GM18526 (cell line): ENCODE data around the gene SDCBP2.

Source experiments
- POLR2A ChIP-seq: IDR thresholded peaks from 3 replicates; pipeline ENCODE4 v1.6.1; 2011; ENCODE audit not compliant: insufficient read length; ENCODE audit errors: extremely low read depth

The SDCBP2 gene

DNA sequence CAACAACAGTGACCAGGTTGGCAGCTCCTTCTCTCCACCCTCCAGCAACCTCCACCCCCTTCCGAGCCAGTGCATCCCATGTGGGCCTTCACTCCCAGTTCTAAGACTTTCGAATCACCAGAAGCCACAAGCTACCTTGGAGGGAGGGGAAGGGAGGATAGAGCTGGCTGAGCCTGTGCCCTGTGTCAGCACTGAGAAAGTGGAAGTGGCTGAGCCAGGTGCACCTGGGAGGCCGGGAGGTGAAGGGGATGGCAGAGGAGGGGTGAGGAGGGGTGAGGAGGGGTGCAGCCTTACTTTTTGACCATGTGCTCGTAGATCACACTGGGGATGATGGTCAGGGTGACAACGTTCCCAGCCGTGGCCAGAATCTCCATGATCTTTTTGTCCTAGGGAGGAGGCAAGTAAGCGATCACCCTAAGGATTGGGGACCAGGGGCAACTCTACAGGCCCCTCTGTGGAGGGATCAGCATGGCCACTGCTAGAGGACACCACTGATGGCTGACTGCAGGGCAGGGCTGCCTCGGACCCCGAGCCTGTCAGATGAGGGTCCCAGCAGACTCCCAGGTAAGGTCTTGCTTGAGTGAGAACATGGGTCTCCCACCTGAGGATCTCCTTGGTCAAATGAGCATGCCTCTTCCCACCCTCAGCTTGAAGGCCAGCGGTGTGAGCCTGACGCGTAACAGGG lies 18.3 kb downstream of the SDCBP2 start:
- TF ChIP-seq POLR2A: no peak

DNA sequence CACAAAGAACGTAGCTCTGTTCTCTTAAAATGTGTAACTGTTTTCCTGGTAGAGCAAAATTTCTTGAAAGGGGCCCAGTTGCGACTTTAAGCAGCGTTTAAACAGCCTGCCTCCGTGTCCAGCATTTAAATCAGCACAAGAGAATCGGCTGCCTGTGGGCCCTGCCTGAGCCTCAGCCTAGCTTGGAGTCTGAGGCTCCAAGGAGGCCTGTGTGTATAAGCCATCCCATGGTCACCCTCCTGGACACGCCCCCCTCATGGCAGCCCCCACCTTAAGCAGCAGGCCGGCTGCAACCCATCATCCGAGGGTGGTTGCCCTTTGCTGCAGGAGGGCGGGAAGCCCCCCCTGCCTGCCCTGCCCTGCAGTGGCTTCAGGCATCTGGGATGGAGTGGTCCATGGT lies 18.9 kb downstream of the SDCBP2 start:
- TF ChIP-seq POLR2A: no peak

DNA sequence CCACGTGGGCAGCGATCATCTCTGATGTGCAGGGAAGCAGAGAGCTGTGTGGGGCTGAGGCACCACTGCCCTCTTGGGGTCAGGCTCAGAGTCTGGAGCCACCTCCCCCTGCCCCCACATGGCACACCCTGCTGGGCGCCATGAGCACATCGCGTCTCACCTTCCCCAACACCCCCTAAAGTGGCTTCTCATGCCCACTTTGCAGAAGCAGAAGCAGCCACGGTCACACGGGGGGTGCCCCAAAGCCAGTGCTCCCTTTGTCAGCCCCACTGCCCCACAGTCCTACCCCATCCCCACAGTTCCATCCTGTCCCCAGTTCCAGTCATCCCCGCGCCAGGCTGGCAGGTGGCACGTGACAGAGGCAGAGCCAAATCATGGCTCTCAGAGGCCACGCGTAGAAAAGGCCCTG lies 19.5 kb downstream of the SDCBP2 start:
- TF ChIP-seq POLR2A: no peak

DNA sequence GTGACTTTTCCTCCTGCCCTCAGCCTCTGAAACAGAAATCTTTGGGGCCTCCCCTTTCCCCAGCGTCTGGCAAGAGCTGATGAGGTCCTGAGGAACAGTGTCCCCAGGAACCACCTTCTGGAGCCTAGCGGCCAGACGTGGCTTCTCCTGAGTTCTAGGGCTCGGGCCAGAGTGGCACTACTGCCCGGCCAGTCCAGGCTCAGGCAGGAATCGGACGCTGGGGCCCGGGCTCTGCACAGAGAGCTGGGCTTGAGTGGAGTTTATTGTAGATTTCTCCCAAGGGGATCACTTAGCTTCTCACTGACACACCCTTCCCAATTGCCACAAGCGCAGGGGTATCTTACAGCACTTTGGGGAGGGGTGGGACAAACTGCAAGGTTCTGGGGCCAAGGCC lies 20.2 kb downstream of the SDCBP2 start:
- no peak for TF ChIP-seq POLR2A

- TF ChIP-seq POLR2A: no peak
These were observed 20.8 kb downstream of the SDCBP2 start for GRCh38 chr20:1308067-1308701.

- no peak for TF ChIP-seq POLR2A
These were observed 21.4 kb downstream of the SDCBP2 start for GRCh38 chr20:1307571-1307971.

GRCh38 chr20:1307171-1307570 lies 21.8 kb downstream of the SDCBP2 start:
- no peak for TF ChIP-seq POLR2A

- TF ChIP-seq POLR2A: no peak
These were observed 22.4 kb downstream of the SDCBP2 start for GRCh38 chr20:1306316-1307135.

- no peak for TF ChIP-seq POLR2A
These were observed 23.2 kb downstream of the SDCBP2 start for GRCh38 chr20:1305712-1306111.

DNA sequence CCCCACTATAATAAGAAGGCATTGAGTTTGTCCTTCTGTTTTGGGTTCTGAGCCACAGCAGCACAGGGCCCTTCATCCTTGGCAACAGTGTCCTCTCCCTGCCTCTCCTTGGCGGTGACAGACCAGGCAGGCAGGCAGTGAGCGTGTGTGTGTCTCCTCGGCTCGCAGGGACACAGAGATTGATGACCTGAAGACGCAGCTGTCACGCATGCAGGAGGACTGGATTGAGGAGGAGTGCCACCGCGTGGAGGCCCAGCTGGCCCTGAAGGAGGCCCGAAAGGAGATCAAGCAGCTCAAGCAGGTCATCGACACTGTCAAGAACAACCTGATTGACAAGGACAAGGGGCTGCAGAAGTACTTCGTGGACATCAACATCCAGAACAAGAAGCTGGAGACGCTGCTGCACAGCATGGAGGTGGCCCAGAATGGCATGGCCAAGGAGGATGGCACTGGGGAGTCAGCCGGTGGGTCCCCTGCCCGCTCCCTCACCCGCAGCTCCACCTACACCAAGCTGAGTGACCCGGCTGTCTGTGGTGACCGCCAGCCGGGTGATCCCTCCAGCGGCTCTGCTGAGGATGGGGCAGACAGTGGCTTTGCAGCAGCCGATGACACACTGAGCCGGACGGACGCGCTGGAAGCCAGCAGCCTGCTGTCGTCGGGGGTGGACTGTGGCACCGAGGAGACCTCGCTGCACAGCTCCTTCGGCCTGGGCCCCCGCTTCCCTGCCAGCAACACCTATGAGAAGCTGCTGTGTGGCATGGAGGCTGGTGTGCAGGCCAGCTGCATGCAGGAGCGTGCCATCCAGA lies 24.0 kb downstream of the SDCBP2 start:
- TF ChIP-seq POLR2A: no peak

- no peak for TF ChIP-seq POLR2A
These were observed 26.0 kb downstream of the SDCBP2 start for GRCh38 chr20:1302685-1303541.

DNA sequence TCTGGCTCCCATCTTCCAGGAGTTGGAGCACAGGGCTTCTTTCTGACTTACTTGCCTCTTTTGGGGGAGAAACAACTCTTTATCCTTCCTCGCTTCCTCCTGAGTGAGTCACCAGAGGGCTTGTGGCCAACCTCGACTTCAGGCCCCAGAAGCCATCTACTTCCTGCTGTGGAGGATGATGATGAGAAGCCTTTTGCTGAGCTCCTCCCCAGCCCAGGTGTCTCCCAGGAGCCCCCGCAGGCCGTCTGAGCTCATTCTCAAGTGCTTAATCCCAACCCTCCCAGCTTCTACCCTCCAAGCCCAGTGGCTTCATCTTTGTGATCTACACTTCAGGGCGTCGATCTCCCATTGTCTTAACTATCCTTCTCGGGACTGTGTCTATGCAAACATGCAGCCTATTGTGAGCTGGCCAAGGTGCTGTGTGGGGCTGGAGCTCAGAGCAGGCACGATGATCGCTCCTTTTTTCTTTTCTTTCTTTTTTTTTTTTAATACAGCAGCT lies 27.9 kb downstream of the SDCBP2 start:
- TF ChIP-seq POLR2A: no peak

DNA sequence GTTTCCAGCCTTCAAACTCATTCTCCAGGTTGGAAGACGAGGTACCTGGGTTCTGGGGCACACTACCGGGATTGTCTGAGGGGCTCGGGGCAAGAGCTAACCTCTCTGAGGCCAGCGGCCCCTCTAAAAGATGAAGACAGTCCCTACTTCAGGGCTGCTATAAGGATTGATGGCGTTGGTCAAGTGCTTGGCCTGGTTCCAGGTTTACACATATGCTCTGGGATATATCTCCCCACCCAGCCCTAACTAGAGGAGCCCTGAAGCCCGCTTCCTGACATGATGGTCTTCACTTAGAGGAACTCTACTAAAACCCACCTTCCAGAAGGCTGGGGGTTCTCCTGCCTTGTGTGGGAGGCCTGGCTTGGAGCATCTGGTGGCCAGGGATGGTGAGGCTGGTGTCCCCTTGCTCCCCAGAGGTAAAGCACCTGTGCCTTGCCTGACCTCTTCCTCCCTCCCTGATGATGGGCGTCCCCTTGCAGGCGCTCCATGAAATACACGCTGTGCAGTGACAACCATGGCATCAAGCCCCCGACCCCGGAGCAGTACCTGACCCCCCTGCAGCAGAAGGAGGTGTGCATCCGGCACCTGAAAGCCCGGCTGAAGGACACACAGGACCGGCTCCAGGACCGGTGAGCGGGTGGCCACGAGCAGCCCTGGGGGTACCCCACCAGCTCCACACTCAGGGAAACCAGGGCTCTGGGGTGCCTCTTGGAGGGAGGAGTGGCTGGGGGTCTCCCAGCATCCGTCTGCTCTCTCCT lies 28.7 kb downstream of the SDCBP2 start:
- TF ChIP-seq POLR2A: no peak

GRCh38 chr20:1299522-1299921 lies 29.4 kb downstream of the SDCBP2 start:
- TF ChIP-seq POLR2A: no peak
